HG03039 (cell line): ENCODE results near the gene CADM2.
"Not testable (repeated sequence)": the region's sequence is repeated elsewhere in the genome, so short reads cannot be mapped to it uniquely, and the experiment has no call there.

Experiments used
- ATAC-seq: cut with Tn5 transposase; IDR thresholded peaks from one replicate; pipeline ENCODE4 v1.9.1; 2021; ENCODE audit warnings: mild to moderate bottlenecking, moderate library complexity; ENCODE audit not compliant: unreplicated experiment

The CADM2 gene

GRCh38 chr3:85455561-85456200, 496.9 kb downstream of the CADM2 start:
- no peak for ATAC-seq

DNA sequence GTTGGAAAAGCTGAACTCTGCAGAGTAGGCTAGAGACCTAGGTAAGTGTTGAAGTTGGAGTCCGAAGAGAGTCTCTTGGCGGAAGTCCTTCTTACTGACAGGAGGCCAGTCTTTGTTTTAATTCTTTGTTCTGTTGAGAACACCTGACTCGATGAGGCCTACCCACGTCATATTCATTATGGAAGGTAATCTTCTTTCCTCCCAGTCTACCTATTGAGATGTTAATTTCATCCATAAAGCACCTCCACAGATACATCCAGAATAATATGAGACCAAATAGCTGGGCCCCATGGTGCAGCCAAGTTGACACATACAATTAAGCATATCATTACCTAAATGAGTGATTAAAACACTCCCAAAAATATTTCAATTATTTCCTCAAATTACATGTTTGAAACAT, 515.5 kb downstream of the CADM2 start:
- no peak for ATAC-seq

GRCh38 chr3:85475346-85475745, 516.6 kb downstream of the CADM2 start:
- ATAC-seq = no peak

GRCh38 chr3:85476891-85477495, 518.2 kb downstream of the CADM2 start:
- ATAC-seq = no peak

DNA sequence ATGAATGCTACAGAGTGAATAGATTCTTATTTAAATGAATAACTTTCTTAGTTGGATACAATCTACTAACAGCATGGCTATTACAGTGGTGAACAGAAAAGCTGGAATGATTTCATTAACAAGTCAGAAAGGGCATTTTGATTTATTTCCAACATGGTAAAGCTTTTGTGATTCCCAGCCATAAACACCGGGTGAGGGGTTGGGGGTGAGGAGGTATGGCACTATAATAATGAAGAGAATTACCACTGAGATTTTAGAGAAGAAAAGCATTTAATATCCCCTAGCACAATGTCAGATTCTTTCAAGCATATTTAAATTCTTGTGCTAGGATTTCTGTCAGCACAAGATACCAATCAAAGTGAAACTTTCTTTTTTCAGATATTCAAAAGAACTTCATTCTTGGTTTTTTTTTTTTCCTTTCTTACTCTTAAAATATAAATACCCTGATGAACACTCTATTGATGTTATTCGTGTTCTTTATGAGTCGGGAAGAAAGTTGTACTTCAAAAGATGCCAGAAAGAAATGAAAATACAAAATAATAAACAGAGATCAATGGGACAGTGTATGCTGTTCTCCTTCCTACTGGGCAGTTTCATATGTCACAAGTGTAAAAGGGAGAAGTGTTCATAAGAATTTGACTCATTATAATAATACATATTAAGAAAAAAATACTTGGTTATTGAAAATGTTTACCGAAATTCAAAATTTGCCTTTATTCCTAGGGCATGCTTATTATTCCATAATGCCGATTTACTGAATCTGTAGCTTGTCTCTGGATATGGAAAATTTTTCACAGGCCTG, 522.8 kb downstream of the CADM2 start:
- ATAC-seq = no peak

- ATAC-seq = no peak
Measured at GRCh38 chr3:85482213-85482490, 523.4 kb downstream of the CADM2 start.

- no peak for ATAC-seq
Measured at GRCh38 chr3:85483986-85484385, 525.2 kb downstream of the CADM2 start.

DNA sequence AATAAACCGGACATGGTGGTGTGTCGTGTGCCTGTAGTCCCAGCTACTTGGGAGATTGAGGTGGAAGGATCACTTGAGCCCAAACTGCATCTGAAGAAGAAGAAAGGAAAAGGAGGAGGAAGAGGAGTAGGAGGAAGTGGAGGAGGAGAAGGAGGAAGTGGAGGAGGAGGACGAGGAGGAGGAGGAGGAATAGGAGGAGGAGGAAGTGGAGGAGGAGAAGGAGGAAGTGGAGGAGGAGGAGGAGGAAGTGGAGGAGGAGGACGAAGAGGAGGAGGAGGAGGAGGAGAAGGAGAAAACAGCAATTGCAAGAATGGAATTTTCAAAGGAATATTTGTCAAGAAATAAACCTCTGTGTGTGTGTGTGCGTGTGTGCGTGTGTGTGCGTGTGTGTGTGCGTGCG, 528.6 kb downstream of the CADM2 start:
- ATAC-seq = no peak

- no peak for ATAC-seq
Measured at GRCh38 chr3:85495602-85496001, 536.8 kb downstream of the CADM2 start.

DNA sequence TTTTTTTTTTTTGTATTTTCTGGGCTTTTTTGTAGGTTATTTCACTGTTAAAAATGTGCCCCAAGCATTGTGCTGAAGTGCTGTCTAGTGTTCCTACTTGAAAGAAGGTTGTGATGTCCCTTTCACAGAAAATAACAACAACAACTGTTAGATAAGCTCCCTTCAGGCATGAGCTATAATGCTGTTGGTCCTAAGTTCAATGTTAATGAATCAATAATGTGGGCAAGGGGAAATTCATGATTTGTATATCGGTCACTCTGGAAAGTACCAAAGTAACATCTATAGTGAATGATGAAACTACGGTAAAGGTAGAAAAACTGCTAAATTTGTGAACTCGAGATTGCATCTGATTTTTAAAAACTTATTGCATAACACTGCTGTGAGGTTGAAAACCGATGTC, 539.4 kb downstream of the CADM2 start:
- no peak for ATAC-seq

- no peak for ATAC-seq
Measured at GRCh38 chr3:85502148-85502875, 543.5 kb downstream of the CADM2 start.

DNA sequence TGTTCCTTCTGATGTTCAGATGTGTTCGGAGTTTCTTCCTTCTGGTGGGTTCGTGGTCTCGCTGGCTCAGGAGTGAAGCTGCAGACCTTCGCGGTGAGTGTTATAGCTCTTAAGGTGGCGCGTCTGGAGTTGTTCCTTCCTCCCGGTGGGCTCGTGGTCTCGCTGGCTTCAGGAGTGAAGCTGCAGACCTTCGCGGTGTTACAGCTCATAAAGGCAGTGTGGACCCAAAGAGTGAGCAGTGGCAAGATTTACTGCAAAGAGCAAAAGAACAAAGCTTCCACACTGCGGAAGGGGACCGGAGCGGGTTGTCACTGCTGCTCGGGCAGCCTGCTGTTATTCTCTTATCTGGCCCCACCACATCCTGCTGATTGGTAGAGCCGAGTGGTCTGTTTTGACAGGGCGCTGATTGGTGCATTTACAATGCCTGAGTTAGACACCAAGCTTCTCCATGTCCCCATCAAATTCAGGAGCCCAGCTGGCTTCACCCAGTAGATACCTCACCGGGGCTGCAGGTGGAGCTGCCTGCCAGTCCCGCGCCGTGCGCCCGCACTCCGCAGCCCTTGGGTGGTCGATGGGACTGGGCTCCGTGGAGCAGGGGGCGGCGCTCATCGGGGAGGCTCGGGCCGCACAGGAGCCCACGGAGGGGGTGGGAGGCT, 545.5 kb downstream of the CADM2 start:
- not testable (repeated sequence) for ATAC-seq

GRCh38 chr3:85504785-85505511, 546.2 kb downstream of the CADM2 start:
- not testable (repeated sequence) for ATAC-seq

DNA sequence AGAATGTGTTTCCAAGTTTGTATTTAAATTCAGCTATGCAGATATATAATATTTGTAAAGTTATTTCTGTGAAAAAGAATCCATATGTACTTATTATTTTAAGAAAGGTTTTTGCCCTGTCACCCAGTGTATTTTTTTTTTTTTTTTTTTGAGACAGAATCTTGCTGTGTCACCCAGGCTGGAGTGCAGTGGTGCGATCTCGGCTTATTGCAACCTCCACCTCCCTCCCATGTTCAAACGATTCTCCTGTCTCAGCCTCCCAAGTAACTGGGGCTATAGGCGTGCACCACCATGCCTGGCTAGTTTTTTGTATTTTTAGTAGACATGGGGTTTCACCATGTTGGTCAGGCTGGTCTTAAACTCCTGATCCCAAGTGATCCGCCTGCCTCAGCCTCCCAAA, 548.3 kb downstream of the CADM2 start:
- ATAC-seq = not testable (repeated sequence)

- no peak for ATAC-seq
Measured at GRCh38 chr3:85508659-85509058, 549.9 kb downstream of the CADM2 start.

DNA sequence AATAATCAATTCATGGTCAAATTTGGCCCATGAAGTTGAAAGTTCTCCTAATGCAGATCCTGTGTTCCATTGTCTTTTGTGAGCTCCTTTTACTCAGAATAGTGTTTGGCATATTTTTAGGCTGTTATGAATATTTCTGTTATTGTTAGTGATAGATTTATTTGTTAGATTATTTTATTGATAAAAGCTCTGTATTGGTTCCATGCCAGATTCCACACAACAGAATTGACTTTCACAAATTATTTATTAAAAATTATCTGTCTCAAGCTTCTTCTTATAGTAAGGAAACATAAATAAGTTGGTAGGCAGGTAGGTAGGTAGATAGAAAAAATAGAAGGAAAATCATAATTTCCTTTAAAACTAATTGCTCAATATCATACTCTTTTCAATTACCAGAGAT, 557.4 kb downstream of the CADM2 start:
- ATAC-seq = no peak

DNA sequence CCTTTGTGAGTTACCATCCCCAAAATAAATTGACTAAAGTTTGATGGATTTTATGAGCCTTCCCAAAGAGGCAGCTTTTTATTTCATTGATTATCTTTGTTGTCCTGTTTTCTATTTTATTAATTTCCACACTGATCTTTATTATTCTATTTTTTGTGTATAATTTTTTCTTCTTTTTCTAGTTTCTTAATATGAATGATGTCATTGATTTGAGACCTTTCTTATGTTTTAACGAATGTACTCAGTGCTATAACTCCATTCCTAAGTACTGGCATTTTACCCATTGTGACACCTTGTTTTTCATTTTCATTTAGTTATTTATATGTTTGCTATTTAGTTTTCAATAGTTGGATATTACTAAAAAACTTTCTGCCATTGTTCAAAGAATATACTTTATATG, 565.3 kb downstream of the CADM2 start:
- no peak for ATAC-seq

- ATAC-seq = no peak
Measured at GRCh38 chr3:85525264-85525663, 566.5 kb downstream of the CADM2 start.

- no peak for ATAC-seq
Measured at GRCh38 chr3:85533586-85533985, 574.8 kb downstream of the CADM2 start.

DNA sequence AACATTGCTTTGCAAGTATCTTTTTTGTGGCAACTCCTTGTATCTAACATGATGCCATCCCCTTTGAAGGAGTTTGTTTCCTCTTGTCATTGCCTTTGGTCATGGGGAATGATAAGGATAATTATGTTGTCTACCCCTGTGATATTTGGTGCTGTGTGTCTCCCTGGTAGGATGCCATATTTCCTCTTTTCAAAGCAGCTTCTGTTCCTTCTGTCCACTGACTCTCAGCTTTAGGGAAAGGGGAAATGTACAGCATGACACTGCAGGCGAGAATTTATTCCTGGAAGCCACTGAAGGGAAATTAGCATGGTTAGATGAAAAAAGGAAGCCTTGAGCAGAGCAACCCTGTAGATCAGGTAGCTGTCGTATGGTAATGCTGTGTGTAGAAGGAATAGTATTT, 576.7 kb downstream of the CADM2 start:
- no peak for ATAC-seq

GRCh38 chr3:85539232-85539631, 580.4 kb downstream of the CADM2 start:
- ATAC-seq = no peak
